Common myeloid progenitor, CD34-positive (primary cell): ENCODE data around the gene BOLA1.

Source experiments
- CTCF ChIA-PET: fragments of 350-600 bp; sonication (Branson Sonifier 250); formaldehyde crosslinking; loops from one replicate; lab custom pipeline; 2021; ENCODE audit warnings: antibody characterized with exemption; lab: Charles Lee
- POLR2A ChIA-PET: fragments of 350-600 bp; sonication (Branson Sonifier 250); formaldehyde crosslinking; loops from one replicate; lab custom pipeline; 2021; ENCODE audit warnings: antibody characterized with exemption; lab: Charles Lee
- DNase-seq, 3 donors: peaks; one replicate each; pipeline versions ENCODE4 v3.0.0 to v3.0.0-alpha.2; 2013
- H3K27ac ChIP-seq, 2 experiments: 1 replicate in 1 of 2; 2 replicates in 1 of 2; pipeline ENCODE4 v1.7.0; 2013; ENCODE audit warnings: inconsistent platforms in 2 of 2, low read length in 2 of 2, mild to moderate bottlenecking in 2 of 2, low read depth in 1 of 2, moderate library complexity in 1 of 2; ENCODE audit not compliant: severe bottlenecking in 2 of 2, insufficient read depth in 1 of 2, poor library complexity in 1 of 2
- H3K27me3 ChIP-seq, 5 experiments: replicated peaks in 2 of 5; 1 replicate in 3 of 5; 2 replicates in 2 of 5; pipeline versions ENCODE4 v1.6.1 to v1.7.0; 2013; ENCODE audit warnings: low read length in 4 of 5, mild to moderate bottlenecking in 2 of 5, moderate library complexity in 2 of 5, inconsistent platforms in 1 of 5; ENCODE audit not compliant: insufficient read depth in 5 of 5, control insufficient read depth in 4 of 5
- H3K36me3 ChIP-seq, 4 experiments: 1 replicate in 2 of 4; 2 replicates in 2 of 4; pipeline versions ENCODE4 v1.6.1 to v1.7.0; 2013; ENCODE audit warnings: low read length in 3 of 4, control low read depth in 1 of 4, mild to moderate bottlenecking in 1 of 4; ENCODE audit not compliant: control insufficient read depth in 4 of 4, insufficient read depth in 4 of 4
- H3K4me1 ChIP-seq, 4 experiments: 1 replicate in 3 of 4; 2 replicates in 1 of 4; pipeline versions ENCODE4 v1.6.1 to v1.7.1; 2013; ENCODE audit warnings: low read length in 3 of 4, mild to moderate bottlenecking in 3 of 4, control low read depth in 1 of 4, inconsistent platforms in 1 of 4, moderate library complexity in 1 of 4; ENCODE audit not compliant: control insufficient read depth in 4 of 4, insufficient read depth in 4 of 4; ENCODE audit errors: control extremely low read depth in 1 of 4
- H3K4me3 ChIP-seq, 7 experiments: 1 replicate in 4 of 7; 2 replicates in 3 of 7; pipeline versions ENCODE4 v1.5.1 to v1.7.0; 2013; ENCODE audit warnings: mild to moderate bottlenecking in 7 of 7, low read length in 6 of 7, moderate library complexity in 6 of 7, inconsistent platforms in 2 of 7, low read depth in 2 of 7, control low read depth in 1 of 7; ENCODE audit not compliant: insufficient read depth in 4 of 7, control insufficient read depth in 1 of 7; ENCODE audit errors: extremely low read depth in 1 of 7
- H3K9me3 ChIP-seq, 5 experiments: 1 replicate in 4 of 5; 2 replicates in 1 of 5; pipeline versions ENCODE4 v1.6.1 to v1.7.1; 2013; ENCODE audit warnings: low read length in 4 of 5, mild to moderate bottlenecking in 2 of 5, inconsistent platforms in 1 of 5, low read depth in 1 of 5, moderate library complexity in 1 of 5; ENCODE audit not compliant: control insufficient read depth in 4 of 5, insufficient read depth in 2 of 5; ENCODE audit errors: control extremely low read depth in 1 of 5
- WGBS: methylation state at CpG from one replicate; pipeline ENCODE4 v1.1.5; 2013; ENCODE audit not compliant: insufficient coverage; 5-methylcytosine and 5-hydroxymethylcytosine counted together

Gene BOLA1

DNA sequence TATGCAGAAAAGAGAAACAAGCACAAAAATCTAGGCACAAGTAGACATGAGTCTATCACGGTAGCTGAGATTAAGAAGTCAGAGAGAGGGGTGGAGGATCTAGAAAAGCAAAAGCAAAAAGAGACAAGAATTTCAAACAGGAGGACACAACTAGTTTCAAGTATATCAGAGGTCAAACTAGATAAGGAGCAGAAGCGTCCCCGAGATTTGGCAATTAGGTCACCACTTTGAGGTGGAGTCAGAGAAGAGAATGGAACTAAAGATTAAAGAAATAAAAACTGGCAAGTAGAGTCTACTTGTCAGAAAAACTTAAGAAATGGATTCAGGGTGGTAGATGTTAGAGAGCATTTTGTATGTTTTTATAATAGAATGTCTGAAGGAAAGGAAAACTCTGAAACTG lies 26.0 kb downstream of the BOLA1 start:
- H3K36me3 ChIP-seq: peaks cover 12 to 51% (median 39%) of the 10 kb centered on the region in 4 experiments
- no peaks in the 10 kb centered on the region for H3K9me3 ChIP-seq
- H3K4me3 ChIP-seq: no peak overlapping the region
- ChIA-PET POLR2A (no interaction called here), CTCF (no interaction called here)
- H3K27ac ChIP-seq: no peak overlapping the region
- 100% methylated on average over 3 of the region's 3 CpGs for WGBS
- no peaks in the 10 kb centered on the region for H3K27me3 ChIP-seq
- no peak for DNase-seq
- H3K4me1 ChIP-seq: peaks cover 7 to 33% (median 18%) of the 10 kb centered on the region in 4 experiments

DNA sequence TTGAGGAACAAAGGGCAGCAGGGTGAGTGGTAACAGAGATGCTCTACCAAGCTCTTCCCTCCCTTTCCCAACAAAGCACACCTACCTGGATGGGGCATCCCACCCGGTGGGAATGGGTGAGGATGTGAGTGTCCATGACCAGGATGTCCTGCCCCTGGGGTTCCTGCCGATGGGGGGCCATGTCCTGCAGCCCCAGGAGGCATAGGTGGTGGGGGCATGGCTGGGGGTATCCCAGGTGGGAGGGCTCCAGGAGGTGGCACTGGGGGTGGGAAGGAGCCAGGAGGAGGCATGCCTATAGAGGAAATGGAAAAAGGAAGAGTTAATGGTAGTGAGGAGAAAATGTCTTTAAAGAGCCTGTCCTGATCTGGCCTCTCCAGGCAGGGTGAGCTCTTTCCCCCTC lies 26.4 kb downstream of the BOLA1 start:
- Histone ChIP-seq H3K27me3 (no peaks in the 10 kb centered on the region), H3K27ac (no peak overlapping the region), H3K4me3 (no peak overlapping the region), H3K4me1 (peaks cover 7 to 33% (median 18%) of the 10 kb centered on the region in 4 experiments), H3K9me3 (no peaks in the 10 kb centered on the region), H3K36me3 (peaks cover 12 to 51% (median 39%) of the 10 kb centered on the region in 4 experiments)
- POLR2A ChIA-PET: interaction anchor here (0.9 kb wide), 1 partner anchor 10 kb away, joined by 3 read pairs; no protein-coding TSS in a partner anchor
- WGBS: no CpG with 5 or more reads among the region's 2 CpGs
- DNase-seq: no peak
- CTCF ChIA-PET: no interaction called here

DNA sequence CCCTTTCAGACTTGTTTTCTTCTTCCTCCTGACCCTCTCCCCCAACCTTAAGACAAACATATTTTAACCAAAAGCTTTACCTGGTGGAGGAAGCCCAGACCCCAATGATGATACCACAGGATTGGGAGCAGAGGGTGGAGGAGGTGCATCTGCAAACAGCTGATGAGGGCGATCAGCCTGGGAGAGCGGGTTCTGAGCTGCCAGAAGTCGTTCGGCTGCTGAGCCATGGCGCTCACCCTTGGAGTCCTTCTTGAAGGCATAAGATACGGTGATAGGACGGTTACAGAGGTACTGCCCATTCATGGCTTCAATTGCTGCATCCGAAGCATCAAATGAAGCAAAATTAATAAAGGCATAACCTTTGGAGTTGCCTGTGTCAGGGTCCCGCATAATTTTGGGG lies 26.9 kb downstream of the BOLA1 start:
- CTCF ChIA-PET: no interaction called here
- H3K27ac ChIP-seq: no peak overlapping the region

DNA sequence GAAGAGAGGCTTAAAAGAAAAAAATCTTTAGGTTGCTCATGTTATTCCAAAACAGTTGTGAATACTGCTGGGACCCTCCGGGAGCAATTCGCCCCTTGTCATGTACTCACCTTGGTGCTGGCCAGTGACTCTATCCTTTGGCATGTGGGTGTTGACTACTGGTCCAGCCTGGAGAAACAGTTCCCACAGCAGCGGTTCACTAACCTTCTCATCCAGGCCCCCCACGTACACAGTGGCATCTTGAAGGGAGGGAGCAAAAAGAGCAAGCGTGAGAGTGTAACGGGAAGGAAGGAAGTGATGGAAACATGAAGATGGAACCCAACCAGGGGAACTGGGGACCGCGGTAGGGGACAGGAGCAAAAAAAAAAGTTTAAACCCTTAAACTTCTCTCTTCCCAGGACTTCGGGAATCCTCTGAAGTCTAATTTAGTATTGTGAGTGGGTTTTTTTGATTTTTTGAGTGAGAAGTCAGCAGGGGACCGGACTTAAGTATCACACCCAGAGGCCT lies 27.7 kb downstream of the BOLA1 start:
- CTCF ChIA-PET: no interaction called here
- 12% methylated on average over 5 of the region's 10 CpGs for WGBS
- Histone ChIP-seq H3K4me1 (peaks cover 7 to 33% (median 18%) of the 10 kb centered on the region in 4 experiments), H3K36me3 (peaks cover 12 to 44% (median 39%) of the 10 kb centered on the region in 4 experiments), H3K4me3 (peak overlapping the region; percentile 85 to 99 (median 90)), H3K27ac (peak overlapping the region; percentile 88 to 92), H3K27me3 (no peaks in the 10 kb centered on the region), H3K9me3 (no peaks in the 10 kb centered on the region)
- DNase-seq: no peak
- POLR2A ChIA-PET: interaction anchor here (0.8 kb wide), 1 partner anchor 139 kb away, joined by 3 read pairs; no protein-coding TSS in a partner anchor

More for the DNA sequence above, 26.9 kb downstream of the BOLA1 start:
- Histone ChIP-seq H3K9me3 (no peaks in the 10 kb centered on the region), H3K4me1 (peaks cover 7 to 33% (median 18%) of the 10 kb centered on the region in 4 experiments), H3K36me3 (peaks cover 12 to 51% (median 39%) of the 10 kb centered on the region in 4 experiments), H3K27me3 (no peaks in the 10 kb centered on the region), H3K4me3 (peak overlapping the region in 4 of 7 experiments; percentile 85 to 99 (median 87))
- POLR2A ChIA-PET: interaction anchor here (0.9 kb wide), 1 partner anchor 10 kb away, joined by 3 read pairs; no protein-coding TSS in a partner anchor
- 93% methylated on average over 9 of the region's 9 CpGs for WGBS
- no peak for DNase-seq

DNA sequence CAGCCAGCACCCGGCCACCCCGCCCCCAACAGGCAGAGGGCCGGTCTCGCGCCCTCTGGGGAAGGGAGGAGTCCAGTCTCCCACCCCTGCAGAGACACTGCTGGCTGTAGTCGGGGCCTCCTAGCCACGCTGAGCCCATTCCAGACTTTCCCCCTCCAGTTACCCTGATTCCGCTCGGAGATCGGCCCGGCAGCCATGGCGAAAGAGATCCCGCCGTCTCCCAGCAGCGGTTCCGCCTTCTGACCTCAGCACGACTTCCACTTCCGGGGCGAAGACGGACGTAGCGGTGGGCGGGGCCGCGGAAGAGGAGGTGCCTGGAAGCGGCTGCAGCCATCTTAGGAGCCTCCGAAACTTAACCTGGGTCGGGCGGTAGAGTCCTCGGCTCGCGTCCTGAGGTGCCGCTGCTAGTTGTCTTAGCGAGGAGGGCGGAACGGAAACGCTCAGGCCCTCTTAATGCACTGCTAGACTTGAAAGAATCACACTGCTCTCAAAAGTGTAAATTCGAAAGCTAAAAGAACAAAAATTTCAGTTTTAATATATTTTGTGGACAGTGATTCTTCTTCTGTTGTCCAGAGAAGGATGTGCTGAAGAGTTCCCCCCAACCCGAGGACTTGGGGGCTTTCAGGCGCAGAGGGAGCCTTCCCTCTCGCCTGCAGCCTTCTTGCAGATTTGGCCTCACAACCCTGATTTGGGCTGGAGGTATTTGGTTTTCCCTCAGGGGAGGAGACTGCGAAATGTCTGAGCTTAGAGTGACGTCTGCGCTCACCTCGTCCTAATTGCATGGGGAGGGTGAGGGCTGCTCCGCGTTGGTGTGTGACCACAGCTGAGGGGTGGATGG lies 28.4 kb downstream of the BOLA1 start, which contains the start of gene SF3B4:
Gene SF3B4, minus strand, starts transcription at position 241 of the 838 bp plus-strand sequence. Its CDS starts 44 bp downstream, at position 197.
- H3K9me3 ChIP-seq: no peaks in the 10 kb centered on the region
- DNase-seq: peak; percentile 95 to 97 (median 96)
- peak within 1 kb of the TSS; percentile 85 to 99 (median 90) for H3K4me3 ChIP-seq
- ChIA-PET POLR2A (interaction anchor here (0.8 to 2.4 kb wide), 6 partner anchors 10 to 138 kb away, joined by 3 to 17 read pairs (median 3); partner anchors contain the start of gene BOLA1), CTCF (interaction anchor here (1.2 to 2.4 kb wide), 2 partner anchors 12 to 35 kb away, joined by 3 to 12 read pairs; no protein-coding TSS in a partner anchor)
- WGBS: 0% methylated on average over 42 of the region's 47 CpGs
- H3K4me1 ChIP-seq: peaks cover 7 to 33% (median 18%) of the 10 kb centered on the region in 4 experiments
- peak within 1 kb of the TSS; percentile 88 to 92 for H3K27ac ChIP-seq
- no peaks in the 10 kb centered on the region for H3K27me3 ChIP-seq
- H3K36me3 ChIP-seq: peaks cover 10 to 39% (median 33%) of the 10 kb centered on the region in 4 experiments

DNA sequence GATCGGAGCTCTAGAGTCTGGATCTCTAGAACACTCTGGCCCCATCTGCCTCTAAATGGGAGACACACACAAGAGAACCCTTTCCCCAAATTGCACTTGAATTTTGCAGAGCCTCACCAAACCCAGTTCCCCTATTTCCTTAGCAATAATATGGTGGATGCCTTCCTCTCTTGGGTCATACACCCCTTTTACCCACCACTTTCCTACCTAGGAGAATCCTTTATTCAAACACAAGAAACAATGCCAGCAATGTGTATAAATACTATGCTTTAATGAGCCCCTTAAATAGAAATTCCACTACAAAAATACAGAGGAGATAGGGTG lies 29.0 kb downstream of the BOLA1 start:
- peak overlapping the region; percentile 88 to 92 for H3K27ac ChIP-seq
- CTCF ChIA-PET: interaction anchor here (1.2 to 2.4 kb wide), 2 partner anchors 11 to 34 kb away, joined by 3 to 12 read pairs; no protein-coding TSS in a partner anchor
- H3K4me1 ChIP-seq: peaks cover 7 to 33% (median 18%) of the 10 kb centered on the region in 4 experiments
- H3K27me3 ChIP-seq: no peaks in the 10 kb centered on the region
- WGBS: 0% methylated on average over 1 of the region's 1 CpG
- no peak for DNase-seq
- POLR2A ChIA-PET: interaction anchor here (0.8 to 2.4 kb wide), 5 partner anchors 9 to 41 kb away, joined by 3 to 17 read pairs (median 3); partner anchors contain the start of gene BOLA1
- H3K36me3 ChIP-seq: peaks cover 10 to 33% (median 30%) of the 10 kb centered on the region in 4 experiments
- H3K4me3 ChIP-seq: peak overlapping the region; percentile 85 to 99 (median 90)
- H3K9me3 ChIP-seq: no peaks in the 10 kb centered on the region
